ENCODE results near the gene RFX3. TPM values are rescaled to one million over a fixed set of nuclear protein-coding genes. Genes with fewer than 3 reads are reported as not detected.

RFX3 gene
- total RNA-seq, 1 experiment from 2014 or later = 0.74 TPM

DNA sequence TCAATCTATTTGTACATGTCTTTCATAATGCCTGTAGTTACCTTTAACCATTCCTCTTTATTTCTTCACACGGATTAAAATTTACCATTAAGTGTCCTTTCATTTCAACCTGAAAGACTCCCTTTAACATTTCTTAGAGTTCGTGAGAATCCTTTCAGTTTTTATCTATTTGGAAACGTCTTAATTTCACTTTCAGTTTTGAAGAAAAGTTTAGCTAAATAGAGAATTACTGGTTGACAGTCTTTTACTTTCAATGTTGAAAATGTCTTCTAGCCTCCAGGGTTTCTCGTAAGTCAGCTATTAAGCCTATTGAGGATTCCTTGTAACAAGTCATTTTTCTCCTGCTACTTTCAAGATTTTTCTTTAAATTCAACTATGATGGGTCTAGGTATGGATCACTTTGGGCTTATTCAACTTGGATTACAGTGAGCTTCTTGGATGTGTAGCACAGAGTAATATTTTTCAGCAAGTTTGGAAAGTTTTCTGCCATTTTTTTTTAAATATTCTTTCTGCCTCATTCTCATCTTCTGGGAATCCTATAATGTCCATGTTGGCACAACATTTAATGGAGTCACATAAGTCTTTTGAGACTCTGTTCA, 48.5 kb downstream of the RFX3 start:
- no peak for DNase-seq (ENCODE audit: low read depth)

DNA sequence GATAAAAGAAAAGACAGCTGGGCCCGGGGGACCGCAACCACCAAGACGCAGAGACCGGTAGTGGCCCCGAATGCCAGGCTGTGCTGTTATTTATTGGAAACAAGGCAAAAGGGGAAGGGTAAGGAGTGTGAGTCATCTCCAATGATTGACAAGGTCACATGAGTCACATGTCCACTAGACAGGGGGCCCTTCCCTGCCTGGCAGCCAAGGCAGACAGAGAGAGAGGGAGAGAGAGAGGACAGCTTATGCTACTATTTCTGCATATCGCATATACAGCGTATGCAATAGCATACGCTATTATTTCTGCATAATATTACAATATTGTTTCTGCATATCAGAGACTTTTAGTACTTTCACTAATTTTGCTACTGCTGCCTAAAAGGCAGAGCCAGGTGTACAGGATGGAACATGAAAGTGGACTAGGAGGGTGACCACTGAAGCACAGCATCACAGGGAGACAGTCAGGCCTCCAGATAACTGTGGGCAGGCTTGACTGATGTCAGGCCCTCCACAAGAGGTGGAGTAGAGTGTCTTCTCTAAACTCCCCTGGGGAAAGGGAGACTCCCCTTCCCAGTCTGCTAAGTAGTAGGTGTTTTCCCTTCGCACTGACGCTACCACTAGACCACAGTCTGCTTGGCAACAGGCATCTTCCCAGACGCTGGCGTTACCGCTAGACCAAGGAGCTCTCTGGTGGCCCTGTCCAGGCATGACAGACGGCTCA, 50.3 kb downstream of the RFX3 start:
- peak; percentile 19 for DNase-seq (ENCODE audit: low read depth)

- DNase-seq (ENCODE audit: low read depth) = no peak
These were observed 51.0 kb downstream of the RFX3 start for GRCh38 chr9:3474821-3475220.

DNA sequence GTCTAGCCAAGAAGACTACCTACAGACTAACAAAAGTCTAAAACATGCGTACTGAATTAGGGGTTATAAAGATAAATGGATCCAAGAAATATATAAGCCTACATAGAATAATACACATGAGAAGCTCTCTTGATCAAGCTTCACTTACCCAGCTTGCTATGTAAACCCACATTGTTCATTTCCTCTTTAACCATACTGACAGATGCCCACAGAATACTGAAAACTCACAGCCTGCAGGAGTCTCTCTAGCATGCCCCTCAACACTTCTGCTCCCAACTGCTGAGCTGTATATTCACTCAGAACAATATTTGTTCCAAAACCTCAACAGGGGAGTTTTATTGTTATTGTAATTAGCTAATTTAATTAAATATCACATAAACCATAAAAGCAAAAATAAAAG, 52.4 kb downstream of the RFX3 start:
- no peak for DNase-seq (ENCODE audit: low read depth)

DNA sequence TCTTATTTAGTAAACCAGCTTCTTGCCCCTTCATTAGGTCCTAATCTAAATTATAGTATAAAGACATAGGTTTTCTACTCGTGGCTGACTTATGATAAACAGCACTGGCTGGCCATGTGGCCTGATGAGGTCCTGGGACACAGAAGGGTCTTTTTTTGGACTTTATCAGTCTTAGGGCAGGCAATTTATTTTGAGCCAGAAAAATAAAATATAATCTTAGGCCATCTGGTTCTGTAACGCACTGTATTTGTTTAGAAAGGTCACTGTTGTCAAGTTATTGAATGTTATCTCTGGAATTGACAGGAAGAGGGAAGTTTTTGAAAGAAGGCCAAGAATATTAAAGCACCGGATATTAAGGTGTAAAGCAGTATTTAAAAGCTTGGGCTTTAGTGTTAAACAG, 53.9 kb downstream of the RFX3 start:
- DNase-seq (ENCODE audit: low read depth) = no peak

DNA sequence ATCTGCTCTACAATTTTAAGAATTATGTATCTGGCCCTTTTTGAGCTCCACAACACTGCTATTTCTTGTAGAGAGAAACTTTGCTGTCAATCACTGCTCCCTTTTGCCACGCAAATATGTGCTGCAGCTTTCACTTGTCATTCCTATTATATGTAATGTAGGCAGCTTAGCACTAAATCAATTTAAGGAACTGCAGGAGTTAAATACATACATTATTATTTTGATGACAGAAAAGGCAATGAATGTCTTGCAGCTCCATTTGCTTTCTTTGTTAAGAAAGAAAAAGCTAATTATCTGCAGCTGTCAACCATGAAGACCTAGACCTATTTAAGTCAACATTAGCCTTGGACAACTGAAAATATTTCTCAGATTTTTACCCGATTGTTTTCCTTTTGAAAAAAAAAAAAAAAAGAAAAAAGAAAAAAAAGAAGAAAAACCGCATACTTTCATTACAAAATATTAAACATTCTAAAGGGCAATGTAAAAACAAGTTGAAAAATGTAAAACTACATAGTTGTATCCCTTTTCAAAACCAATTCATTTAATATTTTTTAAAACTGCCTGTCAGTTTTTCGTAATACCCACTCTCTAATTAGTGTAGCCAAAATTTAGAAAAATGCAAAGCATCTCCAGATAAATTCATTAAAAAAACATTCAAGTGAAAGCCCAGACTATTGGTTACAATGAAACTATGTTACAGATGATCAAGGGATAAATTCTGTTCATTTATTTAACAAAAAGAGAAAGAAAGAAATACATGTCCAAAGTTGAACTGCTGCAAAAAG, 57.2 kb downstream of the RFX3 start:
- no peak for DNase-seq (ENCODE audit: low read depth)

DNA sequence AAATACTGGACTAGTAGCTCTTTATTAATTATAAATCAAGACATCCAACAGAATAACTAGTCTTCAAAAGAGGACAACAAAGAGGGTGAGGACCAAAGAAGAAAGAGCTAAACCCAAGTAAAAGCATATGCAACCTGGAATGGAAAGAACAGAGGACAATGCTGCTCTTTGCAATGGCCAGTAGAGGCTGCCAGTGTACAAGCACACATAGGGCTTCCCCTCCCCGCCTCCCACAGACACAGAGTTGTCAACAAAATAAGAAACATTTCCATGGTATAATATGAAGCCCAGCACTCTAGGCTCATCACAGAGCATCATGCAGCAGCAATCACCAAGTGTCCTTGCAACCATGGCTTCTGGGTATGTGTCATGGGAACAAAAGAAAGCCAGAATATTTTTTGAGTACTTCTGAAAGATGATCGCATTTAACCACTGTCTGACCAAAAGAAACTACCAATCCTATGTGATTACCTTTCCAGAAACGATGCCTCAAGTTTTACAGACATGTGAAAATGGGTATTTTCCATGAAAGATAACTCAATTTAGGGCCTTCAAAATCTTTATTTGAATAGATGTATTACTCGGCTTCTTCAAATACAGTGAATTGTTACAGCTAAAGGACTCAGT, 58.1 kb downstream of the RFX3 start:
- peak; percentile 66 for DNase-seq (ENCODE audit: low read depth)

DNA sequence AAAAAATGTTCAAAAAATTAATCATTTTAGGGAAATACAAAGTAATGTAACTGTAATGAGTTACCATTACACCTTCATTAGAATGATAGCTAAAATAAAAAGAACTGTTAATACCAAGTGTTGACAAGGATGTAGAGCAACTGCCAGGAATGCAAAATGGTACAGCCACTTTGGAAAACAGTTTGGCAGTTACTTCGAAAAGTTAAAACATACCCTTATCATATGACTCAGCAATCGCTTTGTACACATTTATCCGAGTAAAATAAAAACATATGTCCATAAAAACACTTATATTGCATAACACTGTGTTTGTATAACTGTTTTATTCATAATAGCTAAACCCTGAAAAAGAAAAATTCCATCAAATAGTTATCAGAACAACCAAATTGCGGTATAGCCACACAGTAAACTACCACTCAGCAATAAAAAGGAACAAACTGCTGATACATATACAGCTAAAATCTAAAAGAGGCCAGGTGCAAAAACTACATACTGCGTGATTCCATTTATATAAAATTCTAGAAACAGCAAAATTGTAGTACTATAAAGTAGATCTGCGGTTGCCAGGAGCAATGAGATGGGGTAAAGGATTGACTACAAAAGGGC, 61.7 kb downstream of the RFX3 start:
- DNase-seq (ENCODE audit: low read depth) = no peak

DNA sequence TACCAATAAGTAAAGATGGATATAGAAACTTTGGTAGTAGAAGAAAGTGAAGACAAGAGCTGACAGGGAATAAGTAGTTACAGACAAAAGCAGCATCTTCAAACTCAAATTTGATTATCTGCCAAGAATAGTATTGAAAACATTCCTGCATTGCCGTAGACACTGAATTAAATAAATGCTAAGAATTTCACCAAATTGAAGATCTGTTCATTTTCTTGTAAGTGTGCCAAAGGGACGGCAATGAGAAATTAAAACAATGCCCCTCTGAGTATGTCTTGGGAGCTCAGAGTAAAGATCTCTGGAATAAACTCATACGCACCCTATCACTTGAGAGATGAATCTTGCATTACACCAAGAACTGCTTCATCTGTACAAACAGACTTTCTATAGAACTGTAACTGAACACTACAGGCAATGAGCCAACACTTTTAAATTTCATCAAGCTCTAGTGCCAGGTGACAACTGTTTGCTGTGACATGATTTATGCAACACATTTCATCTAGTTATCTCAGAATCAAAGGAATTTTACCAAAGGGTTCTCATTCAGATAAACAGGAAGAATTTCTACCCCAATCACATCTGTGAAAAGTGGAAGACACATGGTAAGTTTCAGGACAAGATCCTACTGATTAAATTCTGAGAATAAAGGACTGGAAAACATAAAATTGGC, 66.9 kb downstream of the RFX3 start:
- DNase-seq (ENCODE audit: low read depth) = no peak

DNA sequence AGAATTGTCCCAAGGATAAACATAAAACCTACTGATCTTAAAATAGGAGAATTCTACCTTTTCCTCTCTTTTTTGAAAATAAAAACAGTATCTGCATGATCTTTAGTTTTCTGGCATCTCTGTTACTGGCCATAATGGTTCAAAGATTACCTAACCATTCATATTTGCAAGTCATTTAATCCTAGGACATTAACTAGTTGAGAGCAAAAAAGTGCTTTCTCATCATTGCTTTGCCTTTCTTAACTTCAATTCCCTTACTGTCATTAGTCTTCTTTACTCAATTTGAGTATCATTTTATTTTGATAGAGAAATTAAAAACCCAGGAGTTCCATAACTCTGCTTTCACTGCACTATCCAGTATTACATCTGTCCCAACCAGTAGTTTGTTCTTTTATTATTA, 68.6 kb downstream of the RFX3 start:
- no peak for DNase-seq (ENCODE audit: low read depth)

DNA sequence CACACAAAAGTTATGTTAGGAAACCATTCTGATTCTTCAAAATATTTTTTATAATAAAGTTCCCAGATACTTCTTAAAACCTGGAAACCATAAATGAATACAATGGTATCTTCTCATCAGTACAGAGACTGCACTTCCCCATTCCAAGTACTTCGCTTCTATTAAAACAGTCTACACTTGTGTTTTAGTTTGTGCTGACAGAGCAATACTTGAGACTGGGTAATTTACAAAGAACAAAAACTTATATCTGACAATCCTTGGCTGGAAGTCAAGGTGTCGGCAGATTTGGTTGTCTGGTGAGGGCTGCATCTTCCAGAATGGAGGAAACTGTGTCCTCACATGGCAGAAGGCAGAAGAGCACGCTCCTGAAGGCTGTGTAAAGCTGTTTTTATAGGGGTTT, 70.1 kb downstream of the RFX3 start:
- no peak for DNase-seq (ENCODE audit: low read depth)

DNA sequence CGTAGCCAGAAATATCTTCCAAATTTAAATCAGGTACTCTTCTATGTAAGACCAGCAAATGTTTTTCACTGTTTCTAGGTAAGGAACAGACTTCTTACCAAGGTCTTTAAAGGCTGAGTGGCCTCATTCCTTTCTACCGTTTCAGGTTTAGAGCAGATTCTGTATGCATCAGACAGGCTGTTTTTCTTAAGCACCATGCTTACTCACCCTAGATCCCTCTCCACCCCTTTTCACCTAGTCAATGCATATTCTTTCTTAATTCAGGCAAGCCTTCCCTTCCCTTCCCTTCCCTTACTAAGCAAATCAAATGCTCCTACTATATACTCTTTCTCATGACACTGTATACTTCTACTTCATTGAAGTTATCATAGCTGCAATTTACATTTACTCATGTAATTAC, 70.7 kb downstream of the RFX3 start:
- DNase-seq (ENCODE audit: low read depth) = no peak

- DNase-seq (ENCODE audit: low read depth) = no peak
These were observed 73.8 kb downstream of the RFX3 start for GRCh38 chr9:3451956-3452355.

GRCh38 chr9:3447788-3448187, 78.0 kb downstream of the RFX3 start:
- DNase-seq (ENCODE audit: low read depth) = no peak

- DNase-seq (ENCODE audit: low read depth) = no peak
These were observed 78.7 kb downstream of the RFX3 start for GRCh38 chr9:3447143-3447542.

DNA sequence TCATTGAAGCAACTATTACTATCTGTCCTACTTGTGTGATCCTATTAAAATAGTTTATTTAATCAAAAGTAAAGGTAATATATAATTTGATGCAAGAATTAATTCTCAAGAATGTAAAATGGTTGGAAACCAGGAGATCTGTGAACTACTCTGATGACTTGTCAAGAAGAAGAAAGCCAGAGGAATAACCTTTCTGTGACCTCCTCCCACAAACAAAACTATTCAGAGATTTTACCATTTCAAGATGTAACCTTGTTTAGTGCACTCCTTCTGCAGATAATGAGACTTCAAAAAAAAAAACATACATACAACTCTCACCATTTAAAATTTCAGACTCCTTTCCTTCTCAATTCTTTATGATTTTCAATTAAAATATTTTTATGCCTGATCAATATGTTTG, 79.5 kb downstream of the RFX3 start:
- no peak for DNase-seq (ENCODE audit: low read depth)

- DNase-seq (ENCODE audit: low read depth) = no peak
These were observed 81.8 kb downstream of the RFX3 start for GRCh38 chr9:3444016-3444415.

GRCh38 chr9:3441197-3441816, 84.5 kb downstream of the RFX3 start:
- peak; percentile 66 for DNase-seq (ENCODE audit: low read depth)

GRCh38 chr9:3436629-3437420, 89.0 kb downstream of the RFX3 start:
- no peak for DNase-seq (ENCODE audit: low read depth)

GRCh38 chr9:3435732-3436131, 90.1 kb downstream of the RFX3 start:
- DNase-seq (ENCODE audit: low read depth) = no peak

All from Daoy (cell line).